Activated T-cell treated with anti-CD3 and anti-CD28 coated beads, Interleukin-2, amount 50 U/mL, for 48 hours (primary cell): ENCODE results near the gene KCNQ1.
"Not testable (repeated sequence)": the region's sequence is repeated elsewhere in the genome, so short reads cannot be mapped to it uniquely, and the experiment has no call there.

Experiments used
- DNase-seq, 2 experiments: peaks; one replicate each; pipeline ENCODE4 v3.0.0-alpha.2; 2020

KCNQ1 gene

GRCh38 chr11:2631161-2631560 is 186.4 kb downstream of the KCNQ1 start:
- DNase-seq = no peak

GRCh38 chr11:2639763-2640162 is 195.0 kb downstream of the KCNQ1 start:
- DNase-seq = not testable (repeated sequence)

DNA sequence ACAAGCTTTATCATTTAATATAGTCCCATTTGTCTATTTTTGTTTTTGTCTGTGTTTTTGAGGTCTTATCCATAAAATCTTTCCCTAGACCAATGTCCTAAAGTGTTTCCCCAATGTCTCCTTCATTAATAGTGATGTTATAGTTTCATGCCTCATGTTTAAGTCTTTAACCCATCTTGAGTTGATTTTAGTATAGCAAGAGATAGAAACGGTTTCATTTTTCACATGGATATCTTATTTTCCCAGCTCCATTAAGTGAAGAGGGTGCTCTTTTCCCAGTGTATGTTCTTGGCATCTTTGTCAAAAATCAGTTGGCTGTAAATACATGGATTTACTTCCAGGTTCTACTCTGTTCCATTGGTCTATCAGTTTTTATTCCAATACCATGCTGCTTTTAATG is 196.8 kb downstream of the KCNQ1 start:
- no peak for DNase-seq

- DNase-seq = no peak
Observed at GRCh38 chr11:2643746-2644145, 198.9 kb downstream of the KCNQ1 start.

- no peak for DNase-seq
Observed at GRCh38 chr11:2644844-2645778, 200.3 kb downstream of the KCNQ1 start.

- no peak for DNase-seq
Observed at GRCh38 chr11:2645779-2646118, 200.9 kb downstream of the KCNQ1 start.

GRCh38 chr11:2647167-2647566 is 202.4 kb downstream of the KCNQ1 start:
- no peak for DNase-seq

GRCh38 chr11:2647953-2648352 is 203.1 kb downstream of the KCNQ1 start:
- DNase-seq = no peak

GRCh38 chr11:2649400-2649799 is 204.6 kb downstream of the KCNQ1 start:
- DNase-seq = no peak

DNA sequence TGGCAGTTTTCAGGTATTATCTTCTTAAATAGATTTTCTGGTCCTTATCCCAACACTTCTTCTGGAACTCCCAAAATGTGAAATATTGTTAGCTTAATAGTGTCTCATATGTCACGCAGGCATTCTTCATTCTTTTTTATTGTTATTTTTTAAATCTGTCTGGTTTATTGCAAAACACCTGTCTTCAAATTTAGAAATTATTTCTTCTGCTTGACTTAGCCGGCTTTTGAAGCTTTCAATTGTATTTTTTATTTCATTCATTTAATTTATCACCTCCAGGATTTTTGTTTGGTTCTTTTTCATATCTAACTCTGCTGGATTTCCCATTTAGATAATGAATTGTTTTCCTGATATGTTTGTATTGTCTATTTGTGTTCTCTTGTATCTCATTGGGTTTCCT is 205.0 kb downstream of the KCNQ1 start:
- DNase-seq = no peak

- DNase-seq = no peak
Observed at GRCh38 chr11:2650343-2650867, 205.6 kb downstream of the KCNQ1 start.

DNA sequence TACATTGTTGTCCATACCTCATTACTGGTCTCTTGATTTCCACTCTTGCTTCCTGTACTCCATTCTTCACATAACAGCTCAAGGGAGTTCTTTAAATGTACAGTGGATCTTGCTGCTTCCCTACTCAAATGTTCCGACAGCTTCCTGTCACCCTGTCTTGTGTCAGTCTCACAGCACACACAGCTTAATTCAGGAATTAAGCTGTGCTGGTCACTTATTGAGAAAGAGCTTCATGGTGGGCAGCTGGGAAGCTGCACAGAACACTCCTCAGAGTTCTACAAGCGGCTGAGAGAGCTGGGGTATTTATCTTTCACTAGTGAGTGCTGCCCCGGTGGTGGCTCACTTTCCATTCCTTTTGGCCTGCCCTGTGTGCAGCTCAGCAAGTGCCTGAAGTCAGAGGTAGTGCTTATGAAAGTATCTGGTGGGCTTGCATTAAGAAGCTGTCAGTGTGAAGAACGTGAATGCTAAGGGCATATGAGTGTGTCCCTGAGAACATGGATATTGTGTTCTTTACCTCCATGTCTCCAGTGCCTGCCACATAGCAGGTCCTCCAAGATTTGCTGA is 206.3 kb downstream of the KCNQ1 start:
- DNase-seq = no peak

DNA sequence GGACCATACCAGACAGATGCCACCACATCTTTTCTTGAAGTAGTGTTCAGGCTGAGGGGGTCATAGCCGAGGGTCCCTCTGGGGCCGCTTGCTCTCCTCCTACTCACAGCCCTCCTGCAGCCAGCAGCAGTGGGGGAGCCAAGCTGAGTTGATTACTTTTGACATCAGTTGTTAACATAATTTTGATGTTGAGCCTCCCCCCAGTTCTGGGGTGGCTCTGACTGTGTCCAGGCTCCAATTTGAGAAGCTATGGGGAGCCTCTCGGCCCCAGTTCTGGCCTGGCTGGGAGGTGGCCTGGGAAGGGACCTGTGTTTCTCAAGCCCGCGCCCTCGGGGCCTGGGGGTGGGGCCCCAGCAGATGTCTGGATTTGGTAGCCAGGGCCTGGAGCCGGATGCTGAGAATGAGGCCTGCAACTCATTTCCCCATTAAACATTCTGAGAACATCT is 207.0 kb downstream of the KCNQ1 start:
- no peak for DNase-seq

GRCh38 chr11:2652333-2653197 is 207.8 kb downstream of the KCNQ1 start:
- DNase-seq = no peak

DNA sequence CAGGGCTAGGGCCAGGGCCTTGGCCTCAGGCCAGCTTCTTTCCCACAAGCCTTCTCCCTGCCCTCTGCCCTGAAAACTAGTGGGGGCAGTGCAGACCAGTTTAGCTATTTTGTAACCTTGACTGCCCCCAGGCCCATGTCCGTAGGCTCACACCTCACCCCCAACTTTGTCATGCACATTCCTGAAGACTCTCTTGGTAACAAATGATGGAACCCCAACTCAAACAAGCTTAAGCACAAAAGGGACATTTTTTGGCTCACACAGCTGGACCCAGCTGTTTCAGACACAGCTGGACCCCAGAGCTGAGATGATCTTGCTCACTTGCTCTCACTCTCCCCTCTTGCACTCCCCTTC is 208.4 kb downstream of the KCNQ1 start:
- DNase-seq = no peak

DNA sequence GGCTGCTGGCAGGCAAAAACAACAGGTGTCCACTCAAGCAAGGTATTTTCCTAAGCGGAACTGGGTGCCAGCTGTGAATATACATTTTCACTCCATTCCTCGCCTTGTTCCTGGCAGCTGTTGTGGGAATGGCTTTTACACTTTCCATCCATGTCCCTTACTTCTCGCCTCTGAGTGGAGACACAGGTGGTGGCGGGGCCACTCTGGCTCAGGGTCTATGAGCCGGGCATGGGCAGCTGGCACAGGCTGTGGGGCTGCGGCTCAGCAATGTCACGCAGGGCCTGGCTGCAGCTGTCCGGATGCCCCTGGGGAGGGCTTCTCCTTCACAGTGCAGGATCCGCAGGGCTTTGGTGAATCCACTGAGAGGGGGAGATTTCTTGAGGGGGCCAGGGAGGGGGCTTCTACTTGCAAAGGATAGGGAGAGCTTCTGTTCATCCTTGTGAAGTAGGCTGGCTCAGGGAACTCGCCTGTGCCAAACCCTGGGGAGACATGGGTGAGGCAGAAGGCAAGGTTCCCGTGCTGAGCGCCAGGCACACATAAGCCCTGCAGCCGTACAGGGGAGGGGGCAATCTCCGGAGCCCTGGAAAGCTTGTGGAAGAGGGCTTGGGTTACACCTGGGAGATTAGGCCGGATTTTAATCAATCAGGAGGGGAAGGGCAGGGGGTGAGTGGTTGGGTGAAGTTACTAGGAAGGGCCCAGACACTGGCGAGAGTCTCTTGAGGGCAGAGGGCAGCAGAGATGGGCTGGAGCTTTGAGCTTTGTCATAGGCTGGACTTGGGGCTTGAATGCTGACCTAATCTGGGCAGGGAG is 209.3 kb downstream of the KCNQ1 start:
- peak in 1 of 2 experiments; percentile 5 for DNase-seq

DNA sequence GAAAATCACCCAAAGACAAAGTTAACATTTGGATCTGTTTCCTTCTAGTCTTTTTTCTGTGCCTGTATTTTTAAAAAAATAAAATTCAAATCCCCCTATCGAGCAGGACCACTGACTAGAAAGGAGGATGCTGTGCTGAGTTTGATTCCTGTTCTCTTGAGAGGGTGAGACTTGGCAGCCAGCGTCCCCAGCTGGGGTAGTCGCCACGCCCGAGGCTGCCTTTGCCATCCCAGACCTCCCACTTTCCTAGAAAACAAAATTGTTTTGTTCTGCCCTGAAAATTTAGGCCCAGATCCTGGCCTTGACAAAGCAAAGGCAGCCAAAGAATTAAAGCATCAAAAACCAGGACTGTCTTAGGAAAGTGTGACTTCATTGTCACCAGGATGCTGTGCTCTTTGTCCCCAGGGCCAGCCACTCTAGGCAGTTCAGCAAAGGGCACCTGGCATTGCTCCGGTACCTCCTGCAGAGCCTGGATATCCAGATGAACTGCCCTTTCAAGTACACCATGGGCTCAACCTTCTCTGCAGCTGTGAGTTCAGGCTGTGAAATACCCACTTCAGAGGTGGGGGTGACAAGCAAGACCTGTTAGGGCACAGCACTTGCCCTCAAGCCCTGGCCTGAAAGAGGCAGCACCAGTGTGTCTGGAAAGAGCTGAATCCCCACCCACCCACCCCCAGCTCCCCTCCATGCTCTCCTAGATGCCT is 210.4 kb downstream of the KCNQ1 start:
- DNase-seq = no peak

DNA sequence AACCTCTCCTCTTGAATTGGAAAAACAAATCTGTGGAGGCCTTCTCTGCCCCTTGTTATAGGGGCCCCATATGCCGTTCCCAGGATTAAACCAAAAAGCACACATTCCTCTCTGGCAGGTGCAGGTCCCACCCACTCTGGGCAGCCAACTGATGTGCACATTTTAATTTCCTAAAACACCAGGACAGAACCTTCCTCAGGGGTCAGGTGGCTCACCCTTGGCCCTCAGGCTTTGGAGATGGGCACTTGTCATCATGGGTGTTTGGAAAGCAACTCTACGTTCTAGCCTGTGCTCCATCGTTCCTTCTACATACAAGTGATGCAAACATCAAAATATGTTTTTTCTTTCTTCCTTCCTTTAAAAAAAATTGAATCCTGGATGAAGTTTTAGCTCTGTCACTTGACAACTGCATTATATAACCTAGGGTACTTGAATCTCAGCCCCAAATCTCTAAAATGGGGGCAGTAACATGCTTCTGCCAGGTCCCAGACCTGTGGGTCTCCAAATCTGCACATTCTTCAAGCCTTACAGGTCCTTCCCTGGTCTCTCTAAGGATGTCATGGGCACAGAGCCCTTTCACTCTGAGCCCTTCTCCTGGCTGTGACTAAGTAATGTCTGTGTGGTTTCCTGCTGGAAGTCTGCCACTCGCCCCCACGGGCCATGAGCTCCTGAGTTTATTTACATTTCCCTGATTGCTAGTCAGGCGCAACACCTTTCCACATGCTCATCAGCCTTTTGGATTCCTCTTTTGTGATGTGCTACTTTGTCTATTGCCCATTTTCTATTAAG is 211.2 kb downstream of the KCNQ1 start:
- no peak for DNase-seq

GRCh38 chr11:2656859-2657258 is 212.1 kb downstream of the KCNQ1 start:
- DNase-seq = no peak

DNA sequence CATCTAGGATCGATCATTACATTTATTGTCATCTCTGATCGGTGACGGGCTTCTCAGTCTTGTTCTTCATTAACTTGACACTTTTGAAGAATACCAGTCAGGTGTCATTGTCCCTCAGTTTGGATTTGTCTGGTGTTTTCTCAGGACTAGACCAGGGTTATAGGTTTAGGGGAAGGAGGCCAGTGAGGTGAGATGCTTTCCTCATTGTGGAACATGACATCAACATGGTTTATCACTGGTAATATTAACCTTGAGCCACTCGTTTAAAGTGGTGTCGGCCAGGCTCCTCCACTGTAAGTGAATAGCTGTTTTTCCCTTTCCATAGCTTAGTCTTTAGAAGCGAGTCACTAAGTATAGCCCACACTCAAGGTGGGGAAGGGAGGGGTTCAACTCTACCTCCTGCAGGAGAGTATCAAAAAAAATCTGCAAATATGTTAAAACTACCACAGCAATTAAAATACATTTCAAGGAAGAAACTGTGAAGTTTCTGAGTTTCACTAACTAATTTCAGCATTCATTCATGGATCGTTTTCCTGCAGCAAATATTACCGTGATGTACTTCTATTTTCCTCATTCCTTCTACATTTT is 213.0 kb downstream of the KCNQ1 start:
- no peak for DNase-seq
